Keratinocyte (primary cell): ENCODE results near the gene UBE2J2. TPM values are rescaled to one million over a fixed set of nuclear protein-coding genes. Genes with fewer than 3 reads are reported as not detected.

ENCODE experiments used
- DNase-seq: peaks from one replicate; pipeline ENCODE4 v3.0.0-alpha.2; 2011; ENCODE audit warnings: low read depth, missing footprints, low spot score
- FAIRE-seq: peaks from 2 replicates; lab custom pipeline; 2011; peaks lifted over from hg19 to GRCh38; lab: Jason Lieb, UNC
- H2AFZ ChIP-seq: 2 replicates; pipeline ENCODE4 v1.6.0; 2012; ENCODE audit warnings: low read length, control low read depth, inconsistent platforms; ENCODE audit not compliant: control insufficient read depth
- H3K27ac ChIP-seq: 2 replicates; pipeline ENCODE4 v1.5.1; 2011; ENCODE audit warnings: low read length; ENCODE audit not compliant: control insufficient read depth, insufficient read depth
- H3K27me3 ChIP-seq: 3 replicates; pipeline ENCODE4 v1.6.0; 2011; ENCODE audit warnings: low read length; ENCODE audit not compliant: control insufficient read depth, insufficient read depth; ENCODE audit errors: extremely low read depth
- H3K36me3 ChIP-seq, 2 experiments: 2 replicates in 1 of 2; 3 replicates in 1 of 2; pipeline ENCODE4 v1.5.1; 2011; ENCODE audit warnings: low read length in 2 of 2, mild to moderate bottlenecking in 1 of 2; ENCODE audit not compliant: control insufficient read depth in 2 of 2, insufficient read depth in 2 of 2; ENCODE audit errors: extremely low read depth in 1 of 2
- H3K4me1 ChIP-seq: 3 replicates; pipeline ENCODE4 v1.5.1; 2011; ENCODE audit warnings: low read length; ENCODE audit not compliant: control insufficient read depth, insufficient read depth; ENCODE audit errors: extremely low read depth
- H3K4me2 ChIP-seq: 3 replicates; pipeline ENCODE4 v1.6.0; 2011; ENCODE audit warnings: low read depth, low read length; ENCODE audit not compliant: control insufficient read depth, insufficient read depth; ENCODE audit errors: extremely low read depth
- H3K4me3 ChIP-seq, 3 experiments: fragments of 200-600 bp in 1 of 3; sonication (generic) in 1 of 3; 2 replicates in 2 of 3; 3 replicates in 1 of 3; pipeline ENCODE4 v1.5.1; 2011 to 2016; ENCODE audit warnings: low read length in 3 of 3, mild to moderate bottlenecking in 3 of 3, control low read depth in 2 of 3, inconsistent platforms in 1 of 3, low read depth in 1 of 3, mixed read lengths in 1 of 3, mixed run types in 1 of 3, moderate library complexity in 1 of 3; ENCODE audit not compliant: control insufficient read depth in 2 of 3, insufficient read depth in 2 of 3; ENCODE audit errors: extremely low read depth in 1 of 3
- H3K79me2 ChIP-seq: 2 replicates; pipeline ENCODE4 v1.6.0; 2012; ENCODE audit warnings: low read length; ENCODE audit not compliant: control insufficient read depth, insufficient read depth
- H3K9ac ChIP-seq: 3 replicates; pipeline ENCODE4 v1.6.0; 2011; ENCODE audit warnings: low read length; ENCODE audit not compliant: control insufficient read depth, insufficient read depth; ENCODE audit errors: extremely low read depth
- H3K9me1 ChIP-seq: 3 replicates; pipeline ENCODE4 v1.6.0; 2011; ENCODE audit warnings: low read length; ENCODE audit not compliant: control insufficient read depth, insufficient read depth; ENCODE audit errors: extremely low read depth
- H3K9me3 ChIP-seq: 2 replicates; pipeline ENCODE4 v1.5.1; 2012; ENCODE audit warnings: low read depth, low read length; ENCODE audit not compliant: control insufficient read depth
- H4K20me1 ChIP-seq: 3 replicates; pipeline ENCODE4 v1.6.0; 2011; ENCODE audit warnings: low read length; ENCODE audit not compliant: control insufficient read depth, insufficient read depth; ENCODE audit errors: extremely low read depth
- EZH2 ChIP-seq: IDR thresholded peaks from one replicate; pipeline ENCODE4 v1.6.1; 2012; ENCODE audit warnings: inconsistent platforms, mild to moderate bottlenecking, low read length, moderate library complexity
- dilution Hi-C: fragments of 300-500 bp; cut with MboI; formaldehyde crosslinking; loops from one replicate; pipeline ENCODE4 v1.7.0; 2020; ENCODE audit warnings: low sequenced_read_pairs; ENCODE audit not compliant: extremely low pct_ligation_motif_present
- polyA plus RNA-seq, 5 experiments: library from polyadenylated mRNA; depleted of rRNA in 3 of 5; stranded (reverse) in 3 of 5; stranded (forward) in 1 of 5; unstranded in 1 of 5; fragments of >200 nt; gene quantifications; 1 replicate in 1 of 5; 2 replicates in 3 of 5; 3 replicates in 1 of 5; pipeline versions ENCODE4 v1.2.1 to v1.2.3, GENCODE V29; 2011 to 2012; ENCODE audit warnings: missing spikeins in 2 of 5, low read depth in 1 of 5, low replicate concordance in 1 of 5
- TF ChIP-seq, protein P1 (sequence below), 3 experiments: IDR thresholded peaks in 1 of 3; conservative IDR thresholded peaks in 1 of 3; optimal IDR thresholded peaks in 1 of 3; 2 replicates in 2 of 3; 3 replicates in 1 of 3; pipeline versions ENCODE3 to v1.5.1; 2011; ENCODE audit warnings: low read length in 3 of 3, mild to moderate bottlenecking in 3 of 3, moderate library complexity in 2 of 3, control low read depth in 1 of 3, inconsistent platforms in 1 of 3; ENCODE audit not compliant: insufficient read depth in 2 of 3; ENCODE audit errors: extremely low read depth in 1 of 3

UBE2J2 gene
- polyA plus RNA-seq, 1 donor (not counting 4 experiments of a cell fraction or from before 2014, with no cell fraction given): 27.0 TPM

DNA sequence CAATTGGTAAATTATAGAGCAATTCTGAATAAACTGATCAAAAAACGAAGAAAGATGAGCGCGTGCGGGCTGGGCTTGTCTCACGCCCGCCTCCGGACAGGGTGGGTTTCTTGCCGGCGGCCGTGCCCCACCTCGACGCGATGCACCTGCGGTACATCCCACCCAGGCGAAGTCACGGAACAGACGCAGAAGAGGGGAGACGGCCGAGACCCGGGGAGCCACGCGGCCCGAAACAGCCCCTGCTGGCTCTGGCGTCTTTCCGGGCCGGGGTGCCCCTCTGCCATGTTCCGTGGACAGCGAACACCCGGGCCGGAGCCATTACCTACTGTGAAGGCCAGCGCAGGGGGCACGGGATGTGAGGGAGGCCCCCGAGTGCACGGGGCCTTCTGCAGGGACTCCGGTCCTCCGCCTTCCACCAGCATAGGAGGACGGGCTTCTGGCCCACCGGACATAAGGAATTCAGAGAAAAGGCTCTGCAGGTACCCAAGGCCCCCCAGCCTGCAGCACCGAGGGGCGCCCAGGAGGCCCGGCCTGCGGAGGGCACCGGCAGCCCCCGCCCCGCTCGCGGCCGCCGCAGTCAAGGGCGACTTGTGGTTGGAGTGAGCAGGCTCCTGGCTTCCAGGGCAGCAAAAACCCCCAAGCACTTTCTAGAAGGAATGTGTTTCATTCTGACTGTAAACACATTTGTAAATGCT lies 19.5 kb downstream of the UBE2J2 start:
- Histone ChIP-seq H3K9me3 (no peaks in the 10 kb centered on the region), H3K36me3 (peaks cover 17 to 25% of the 10 kb centered on the region in 2 experiments), H3K27ac (no peak overlapping the region), H3K4me3 (no peak overlapping the region), H3K27me3 (no peaks in the 10 kb centered on the region), H2AFZ (no peak overlapping the region), H3K9me1 (no peaks in the 10 kb centered on the region), H4K20me1 (peaks cover 7% of the 10 kb centered on the region), H3K4me1 (peaks cover 18% of the 10 kb centered on the region), H3K79me2 (peaks cover 3% of the 10 kb centered on the region), H3K4me2 (no peak overlapping the region), H3K9ac (no peak overlapping the region)
- FAIRE-seq: no peak
- dilution Hi-C loops: no loop called here
- no peak for DNase-seq
- TF ChIP-seq, protein P1, sequence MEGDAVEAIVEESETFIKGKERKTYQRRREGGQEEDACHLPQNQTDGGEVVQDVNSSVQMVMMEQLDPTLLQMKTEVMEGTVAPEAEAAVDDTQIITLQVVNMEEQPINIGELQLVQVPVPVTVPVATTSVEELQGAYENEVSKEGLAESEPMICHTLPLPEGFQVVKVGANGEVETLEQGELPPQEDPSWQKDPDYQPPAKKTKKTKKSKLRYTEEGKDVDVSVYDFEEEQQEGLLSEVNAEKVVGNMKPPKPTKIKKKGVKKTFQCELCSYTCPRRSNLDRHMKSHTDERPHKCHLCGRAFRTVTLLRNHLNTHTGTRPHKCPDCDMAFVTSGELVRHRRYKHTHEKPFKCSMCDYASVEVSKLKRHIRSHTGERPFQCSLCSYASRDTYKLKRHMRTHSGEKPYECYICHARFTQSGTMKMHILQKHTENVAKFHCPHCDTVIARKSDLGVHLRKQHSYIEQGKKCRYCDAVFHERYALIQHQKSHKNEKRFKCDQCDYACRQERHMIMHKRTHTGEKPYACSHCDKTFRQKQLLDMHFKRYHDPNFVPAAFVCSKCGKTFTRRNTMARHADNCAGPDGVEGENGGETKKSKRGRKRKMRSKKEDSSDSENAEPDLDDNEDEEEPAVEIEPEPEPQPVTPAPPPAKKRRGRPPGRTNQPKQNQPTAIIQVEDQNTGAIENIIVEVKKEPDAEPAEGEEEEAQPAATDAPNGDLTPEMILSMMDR (optimal IDR thresholded peaks at IDR 0.05 in 1 of 3, IDR thresholded peaks at IDR 0.05 in 1 of 3, conservative IDR thresholded peaks at IDR 0.05 in 1 of 3; ENCODE audit: extremely low read depth in 1 of 3, insufficient read depth in 2 of 3, low read length in 3 of 3): no peak
- no peak for TF ChIP-seq EZH2

DNA sequence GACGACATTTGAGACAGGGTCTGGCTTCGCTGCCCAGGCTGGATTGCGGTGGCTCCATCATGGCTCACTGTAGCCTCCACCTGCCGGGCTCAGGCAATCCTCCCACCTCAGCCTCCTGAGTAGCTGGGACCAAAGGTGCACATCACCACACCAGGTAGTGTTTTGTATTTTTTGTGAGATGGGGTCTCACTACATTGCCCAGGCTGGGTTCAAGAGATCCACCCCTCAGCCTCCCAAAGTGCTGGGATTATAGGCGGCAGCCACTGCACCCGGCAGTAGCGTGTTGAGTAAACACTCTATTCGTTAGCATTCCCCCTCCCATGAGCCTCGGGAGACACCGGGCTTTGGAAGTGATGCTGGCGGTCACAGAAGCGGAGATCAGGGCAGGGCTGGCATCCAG lies 20.3 kb downstream of the UBE2J2 start:
- H2AFZ ChIP-seq: no peak overlapping the region

More for the DNA sequence above, 20.3 kb downstream of the UBE2J2 start:
- Histone ChIP-seq H3K27ac (no peak overlapping the region), H3K27me3 (no peaks in the 10 kb centered on the region), H3K9ac (no peak overlapping the region), H3K36me3 (peaks cover 15 to 22% of the 10 kb centered on the region in 2 experiments), H3K9me1 (no peaks in the 10 kb centered on the region), H3K9me3 (no peaks in the 10 kb centered on the region), H3K79me2 (peaks cover 3% of the 10 kb centered on the region), H3K4me2 (no peak overlapping the region), H3K4me3 (no peak overlapping the region), H4K20me1 (peaks cover under 1% of the 10 kb centered on the region), H3K4me1 (peaks cover 10% of the 10 kb centered on the region)
- FAIRE-seq (no peak), DNase-seq (no peak)
- TF ChIP-seq EZH2: no peak
- TF ChIP-seq, protein P1 (optimal IDR thresholded peaks at IDR 0.05 in 1 of 3, IDR thresholded peaks at IDR 0.05 in 1 of 3, conservative IDR thresholded peaks at IDR 0.05 in 1 of 3; ENCODE audit: extremely low read depth in 1 of 3, insufficient read depth in 2 of 3, low read length in 3 of 3): no peak
- dilution Hi-C loops: no loop called here
